SK-N-MC (cell line): Measurements from ENCODE around the gene PELI2.
A peak's percentile ranks its signal among the peaks of the same experiment; 100 is the strongest.

Source experiments
- DNase-seq: peaks from one replicate; pipeline ENCODE4 v3.0.0-alpha.2; 2011; ENCODE audit warnings: low read depth, low spot score
- H3K27ac ChIP-seq: fragments of 200-600 bp; sonication (generic); 2 replicates; pipeline ENCODE4 v1.5.1; 2016; ENCODE audit warnings: mixed run types
- H3K36me3 ChIP-seq: fragments of 200-600 bp; sonication (generic); 2 replicates; pipeline ENCODE4 v1.6.1; 2017; ENCODE audit warnings: antibody characterized with exemption, low read length, mixed read lengths; ENCODE audit not compliant: insufficient read depth
- H3K4me3 ChIP-seq: fragments of 200-600 bp; sonication (generic); 2 replicates; pipeline ENCODE4 v1.5.1; 2016
- H3K9ac ChIP-seq: fragments of 200-600 bp; sonication (generic); 2 replicates; pipeline ENCODE4 v1.8.0; 2017; ENCODE audit warnings: mixed run types, mixed read lengths; ENCODE audit not compliant: insufficient read length
- H3K9me3 ChIP-seq: fragments of 200-600 bp; sonication (generic); 2 replicates; pipeline ENCODE4 v1.6.1; 2017; ENCODE audit warnings: low read depth, mild to moderate bottlenecking, antibody characterized with exemption, low read length, moderate library complexity, mixed read lengths
- EZH2 ChIP-seq: fragments of 200-600 bp; sonication (generic); IDR thresholded peaks from one replicate; pipeline ENCODE4 v1.6.1; 2017; ENCODE audit warnings: antibody characterized with exemption
- FOXP2 ChIP-seq: optimal IDR thresholded peaks from 2 replicates; pipeline ENCODE3; 2011; ENCODE audit warnings: mild to moderate bottlenecking, moderate library complexity; ENCODE audit not compliant: insufficient read depth; ENCODE audit errors: extremely low read length, control extremely low read depth
- POLR2AphosphoS5 ChIP-seq: IDR thresholded peaks from 2 replicates; pipeline ENCODE4 v1.6.1; 2012; ENCODE audit warnings: mild to moderate bottlenecking, low read depth, low read length, borderline replicate concordance

PELI2 gene

GRCh38 chr14:56144176-56144575, 26.0 kb downstream of the PELI2 start:
- no peak overlapping the region for H3K9ac ChIP-seq
- H3K9me3 ChIP-seq = no peaks in the 10 kb centered on the region
- no peaks in the 10 kb centered on the region for H3K36me3 ChIP-seq
- no peak for DNase-seq
- H3K4me3 ChIP-seq = no peak overlapping the region
- H3K27ac ChIP-seq = no peak overlapping the region
- no peak for TF ChIP-seq POLR2AphosphoS5
- TF ChIP-seq EZH2 = no peak
- TF ChIP-seq FOXP2 = no peak

DNA sequence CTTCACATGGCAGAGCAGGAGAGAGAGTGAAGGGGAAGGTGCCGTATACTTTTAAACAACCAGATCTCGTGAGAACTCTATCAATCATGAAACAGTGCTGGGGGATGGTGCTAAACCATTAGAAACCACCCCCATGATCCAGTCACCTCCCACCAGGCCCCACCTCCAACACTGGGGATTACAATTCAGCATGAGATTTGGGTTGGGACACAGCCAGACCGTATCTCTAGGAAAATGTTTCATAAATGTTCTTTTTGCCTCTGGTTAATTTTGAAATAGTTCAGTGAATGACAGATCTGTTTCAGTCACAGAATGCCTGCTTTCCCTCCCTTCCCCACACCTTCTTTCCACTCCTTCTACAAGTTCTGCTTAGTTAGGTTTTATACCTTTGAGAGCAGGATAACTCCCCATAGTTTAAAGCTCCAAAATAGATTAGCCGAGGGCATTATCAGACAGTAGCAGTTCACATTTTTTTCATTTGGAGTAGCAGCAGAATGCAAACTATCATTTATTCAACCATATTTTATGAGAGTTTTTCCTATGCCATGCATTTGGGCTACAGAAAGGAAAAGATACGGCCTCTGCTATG, 27.1 kb downstream of the PELI2 start:
- no peak for DNase-seq
- Histone ChIP-seq H3K27ac (peak overlapping the region; percentile 38; the same call in 1 of the 2 replicates), H3K36me3 (no peaks in the 10 kb centered on the region), H3K9me3 (no peaks in the 10 kb centered on the region), H3K9ac (no peak overlapping the region), H3K4me3 (peak overlapping the region; percentile 10; the same call in 1 of the 2 replicates)
- TF ChIP-seq POLR2AphosphoS5 (no peak), FOXP2 (no peak), EZH2 (no peak)

- no peak for DNase-seq
- Histone ChIP-seq H3K9ac (no peak overlapping the region), H3K36me3 (no peaks in the 10 kb centered on the region), H3K9me3 (no peaks in the 10 kb centered on the region), H3K27ac (peak overlapping the region; percentile 38; the same call in 1 of the 2 replicates), H3K4me3 (no peak overlapping the region; the same call in 1 of the 2 replicates)
- TF ChIP-seq EZH2 (no peak), POLR2AphosphoS5 (no peak), FOXP2 (no peak)
Measured at GRCh38 chr14:56145965-56146364, 27.8 kb downstream of the PELI2 start.

- Histone ChIP-seq H3K36me3 (no peaks in the 10 kb centered on the region), H3K9ac (no peak overlapping the region), H3K9me3 (no peaks in the 10 kb centered on the region), H3K27ac (no peak overlapping the region), H3K4me3 (no peak overlapping the region)
- no peak for DNase-seq
- TF ChIP-seq POLR2AphosphoS5 (no peak), FOXP2 (no peak), EZH2 (no peak)
Measured at GRCh38 chr14:56147449-56147848, 29.2 kb downstream of the PELI2 start.

GRCh38 chr14:56147986-56148901, 30.0 kb downstream of the PELI2 start:
- Histone ChIP-seq H3K4me3 (no peak overlapping the region), H3K27ac (no peak overlapping the region), H3K9me3 (no peaks in the 10 kb centered on the region), H3K36me3 (no peaks in the 10 kb centered on the region), H3K9ac (no peak overlapping the region)
- DNase-seq = no peak
- TF ChIP-seq EZH2 (no peak), FOXP2 (no peak), POLR2AphosphoS5 (no peak)

- TF ChIP-seq EZH2 (no peak), FOXP2 (no peak), POLR2AphosphoS5 (no peak)
- Histone ChIP-seq H3K4me3 (no peak overlapping the region), H3K9me3 (no peaks in the 10 kb centered on the region), H3K36me3 (no peaks in the 10 kb centered on the region), H3K9ac (no peak overlapping the region), H3K27ac (no peak overlapping the region)
- DNase-seq = no peak
Measured at GRCh38 chr14:56149151-56149550, 30.9 kb downstream of the PELI2 start.

DNA sequence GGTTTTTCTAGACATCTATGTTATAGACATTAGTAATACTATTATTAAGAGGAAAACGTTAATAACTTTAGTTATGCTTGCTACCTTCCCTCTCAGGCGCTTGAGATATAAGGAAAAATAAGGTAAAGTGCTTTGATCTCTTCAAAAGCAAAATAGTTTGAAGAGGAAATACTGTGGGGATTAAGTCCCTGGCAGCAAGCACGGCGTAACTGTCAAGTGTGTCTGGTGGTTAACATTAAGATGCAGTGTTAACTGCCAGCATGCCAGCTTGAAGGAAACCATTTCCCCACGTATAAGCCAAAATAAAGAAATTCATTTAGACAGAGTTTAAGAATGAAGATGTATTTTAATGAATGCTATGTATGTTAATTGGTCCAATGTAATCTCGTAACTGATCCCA, 31.8 kb downstream of the PELI2 start:
- H3K9me3 ChIP-seq = no peaks in the 10 kb centered on the region
- TF ChIP-seq FOXP2 = no peak
- TF ChIP-seq POLR2AphosphoS5 = no peak
- TF ChIP-seq EZH2 = no peak
- no peak for DNase-seq
- peak overlapping the region; percentile 2; the same call in 1 of the 2 replicates for H3K4me3 ChIP-seq
- H3K36me3 ChIP-seq = no peaks in the 10 kb centered on the region
- H3K9ac ChIP-seq = no peak overlapping the region
- H3K27ac ChIP-seq = no peak overlapping the region

- Histone ChIP-seq H3K36me3 (no peaks in the 10 kb centered on the region), H3K4me3 (no peak overlapping the region), H3K9ac (no peak overlapping the region), H3K27ac (no peak overlapping the region), H3K9me3 (no peaks in the 10 kb centered on the region)
- DNase-seq = no peak
- TF ChIP-seq EZH2 = no peak
Measured at GRCh38 chr14:56150645-56151345, 32.6 kb downstream of the PELI2 start.
